ENCODE measurements around the gene B3GLCT.

- TF ChIP-seq EZH2 (IDR thresholded peaks at IDR 0.05; ENCODE audit: insufficient read depth, poor library complexity, severe bottlenecking) (no peak), EZH2phosphoT487 (IDR thresholded peaks at IDR 0.05; ENCODE audit: insufficient read depth, low read depth) (no peak)
Measured at GRCh38 chr13:31278869-31279268, 79.1 kb downstream of the B3GLCT start.

All from GM23248 (cell line).